H1 (cell line): ENCODE results near the gene KLHL29. TPM values are rescaled to one million over a fixed set of nuclear protein-coding genes. Genes with fewer than 3 reads are reported as not detected.

Experiments used
- CTCF ChIA-PET: fragments of 300-600 bp; sonication (Branson Sonifier 250); formaldehyde crosslinking; loops from one replicate; lab custom pipeline; 2021; ENCODE audit not compliant: partially characterized antibody; lab: Charles Lee
- POLR2A ChIA-PET: fragments of 300-600 bp; sonication (Branson Sonifier 250); formaldehyde crosslinking; loops from one replicate; lab custom pipeline; 2021; ENCODE audit warnings: inconsistent platforms; ENCODE audit not compliant: partially characterized antibody; lab: Charles Lee
- DNase-seq, 2 experiments: peaks; one replicate each; pipeline versions ENCODE4 v3.0.0 to v3.0.0-alpha.2; 2010 to 2022; ENCODE audit warnings: low spot score in 2 of 2, low read depth in 1 of 2, mixed read lengths in 1 of 2
- FAIRE-seq: peaks from 2 replicates; lab custom pipeline; 2011; peaks lifted over from hg19 to GRCh38; lab: Jason Lieb, UNC
- H2AFZ ChIP-seq: 2 replicates; pipeline ENCODE4 v1.8.1; 2012; ENCODE audit warnings: low read length, inconsistent platforms
- H2AK5ac ChIP-seq: 2 replicates; pipeline ENCODE4 v1.6.1; 2013; ENCODE audit warnings: low read depth, low read length
- H2BK120ac ChIP-seq: replicated peaks from 2 replicates; pipeline ENCODE3; 2013; ENCODE audit warnings: low read depth, low read length, inconsistent platforms
- H2BK12ac ChIP-seq: 2 replicates; pipeline ENCODE4 v1.6.1; 2013; ENCODE audit warnings: low read depth, low read length
- H2BK15ac ChIP-seq: 2 replicates; pipeline ENCODE4 v1.6.1; 2013; ENCODE audit warnings: low read length
- H2BK20ac ChIP-seq: 2 replicates; pipeline ENCODE4 v1.6.1; 2013; ENCODE audit warnings: low read length
- H2BK5ac ChIP-seq: 2 replicates; pipeline ENCODE4 v1.6.1; 2013; ENCODE audit warnings: low read depth, low read length
- H3K14ac ChIP-seq: 2 replicates; pipeline ENCODE4 v1.6.1; 2013; ENCODE audit warnings: inconsistent platforms; ENCODE audit not compliant: insufficient read length
- H3K18ac ChIP-seq: 2 replicates; pipeline ENCODE4 v1.6.1; 2013; ENCODE audit warnings: low read length; ENCODE audit errors: extremely low read depth
- H3K23ac ChIP-seq: 2 replicates; pipeline ENCODE4 v1.6.1; 2013; ENCODE audit warnings: inconsistent platforms; ENCODE audit not compliant: insufficient read length
- H3K23me2 ChIP-seq: 2 replicates; pipeline ENCODE4 v1.6.1; 2013; ENCODE audit warnings: low read depth, low read length
- H3K27ac ChIP-seq: 2 replicates; pipeline ENCODE4 v1.6.1; 2011; ENCODE audit warnings: low read depth, low read length, inconsistent platforms
- H3K27me3 ChIP-seq, 4 experiments: replicated peaks in 1 of 4; 1 replicate in 1 of 4; 2 replicates in 3 of 4; pipeline versions ENCODE4 v1.6.1 to v1.8.1; 2011 to 2013; ENCODE audit warnings: low read length in 3 of 4, mild to moderate bottlenecking in 3 of 4, inconsistent platforms in 2 of 4, mixed read lengths in 2 of 4, moderate library complexity in 1 of 4; ENCODE audit not compliant: control insufficient read depth in 3 of 4, insufficient read depth in 3 of 4; ENCODE audit errors: extremely low read depth in 1 of 4
- H3K36me3 ChIP-seq, 4 experiments: 2 replicates each; pipeline versions ENCODE4 v1.6.1 to v1.8.1; 2011 to 2013; ENCODE audit warnings: mild to moderate bottlenecking in 4 of 4, low read length in 3 of 4, moderate library complexity in 2 of 4, control low read depth in 1 of 4, inconsistent platforms in 1 of 4; ENCODE audit not compliant: insufficient read depth in 4 of 4, control insufficient read depth in 2 of 4
- H3K4ac ChIP-seq: replicated peaks from 2 replicates; pipeline ENCODE3; 2013; ENCODE audit warnings: low read length, low read depth, mixed read lengths, inconsistent platforms; ENCODE audit not compliant: insufficient read length
- H3K4me1 ChIP-seq, 4 experiments: replicated peaks in 1 of 4; 1 replicate in 1 of 4; 2 replicates in 3 of 4; pipeline versions ENCODE4 v1.6.1 to v1.8.1; 2011 to 2013; ENCODE audit warnings: low read length in 3 of 4, inconsistent platforms in 2 of 4, mixed read lengths in 1 of 4; ENCODE audit not compliant: insufficient read depth in 4 of 4, control insufficient read depth in 3 of 4
- H3K4me2 ChIP-seq, 2 experiments: 2 replicates each; pipeline versions ENCODE4 v1.6.1 to v1.8.1; 2011 to 2013; ENCODE audit warnings: low read depth in 2 of 2, low read length in 2 of 2, control low read depth in 1 of 2, inconsistent platforms in 1 of 2, mild to moderate bottlenecking in 1 of 2; ENCODE audit not compliant: insufficient read depth in 1 of 2
- H3K4me3 ChIP-seq, 4 experiments: fragments of 200-600, 300-600 bp in 1 of 4; sonication (generic), shearing (Covaris generic), sonication (Bioruptor Twin) in 1 of 4; 2 replicates each; pipeline versions ENCODE4 v1.5.1 to v1.8.1; 2011 to 2016; ENCODE audit warnings: low read length in 4 of 4, low read depth in 3 of 4, control low read depth in 2 of 4, inconsistent platforms in 2 of 4, mild to moderate bottlenecking in 2 of 4, mixed read lengths in 1 of 4, moderate library complexity in 1 of 4; ENCODE audit not compliant: insufficient read depth in 2 of 4; ENCODE audit errors: extremely low read depth in 1 of 4
- H3K56ac ChIP-seq: replicated peaks from 2 replicates; pipeline ENCODE3; 2013; ENCODE audit warnings: low read depth, mild to moderate bottlenecking, mixed read lengths, low read length, inconsistent platforms; ENCODE audit not compliant: insufficient read length
- H3K79me1 ChIP-seq: 2 replicates; pipeline ENCODE4 v1.6.1; 2013; ENCODE audit warnings: low read depth, low read length, control low read depth
- H3K79me2 ChIP-seq, 2 experiments: 2 replicates each; pipeline versions ENCODE4 v1.6.1 to v1.8.1; 2012 to 2013; ENCODE audit warnings: low read length in 2 of 2, mild to moderate bottlenecking in 2 of 2, inconsistent platforms in 1 of 2; ENCODE audit not compliant: insufficient read depth in 2 of 2, control insufficient read depth in 1 of 2
- H3K9ac ChIP-seq, 4 experiments: replicated peaks in 1 of 4; 1 replicate in 1 of 4; 2 replicates in 3 of 4; pipeline versions ENCODE4 v1.6.1 to v1.8.1; 2011 to 2013; ENCODE audit warnings: low read depth in 3 of 4, low read length in 3 of 4, control low read depth in 2 of 4, mild to moderate bottlenecking in 2 of 4, moderate library complexity in 2 of 4, inconsistent platforms in 1 of 4; ENCODE audit errors: extremely low read depth in 1 of 4
- H3K9me3 ChIP-seq, 2 experiments: 2 replicates each; pipeline versions ENCODE4 v1.6.1 to v1.8.1; 2012 to 2013; ENCODE audit warnings: mild to moderate bottlenecking in 2 of 2, moderate library complexity in 2 of 2, control low read depth in 1 of 2, inconsistent platforms in 1 of 2, low read depth in 1 of 2, low read length in 1 of 2, mixed read lengths in 1 of 2; ENCODE audit not compliant: insufficient read depth in 2 of 2
- H4K20me1 ChIP-seq, 2 experiments: replicated peaks in 1 of 2; 2 replicates each; pipeline versions ENCODE3 to v1.8.1; 2011 to 2013; ENCODE audit warnings: inconsistent platforms in 2 of 2, low read length in 2 of 2, mild to moderate bottlenecking in 1 of 2; ENCODE audit not compliant: insufficient read depth in 2 of 2, control insufficient read depth in 1 of 2
- H4K5ac ChIP-seq: 2 replicates; pipeline ENCODE4 v1.6.1; 2013; ENCODE audit warnings: low read length, low read depth, mixed read lengths, inconsistent platforms; ENCODE audit not compliant: insufficient read length
- H4K8ac ChIP-seq: 2 replicates; pipeline ENCODE4 v1.8.0; 2013; ENCODE audit warnings: mild to moderate bottlenecking, moderate library complexity, low read length, inconsistent platforms; ENCODE audit not compliant: insufficient read depth; ENCODE audit errors: extremely low read depth
- H4K91ac ChIP-seq: replicated peaks from 2 replicates; pipeline ENCODE3; 2013; ENCODE audit warnings: low read length, mixed read lengths, inconsistent platforms; ENCODE audit not compliant: insufficient read length
- CHD1 ChIP-seq: IDR thresholded peaks from 2 replicates; pipeline ENCODE4 v1.6.1; 2012; ENCODE audit warnings: low read depth, low read length, improper control_type of control experiment
- EP300 ChIP-seq, 2 experiments: IDR thresholded peaks; 1 replicate in 1 of 2; 2 replicates in 1 of 2; pipeline ENCODE4 v1.6.1; 2011 to 2012; ENCODE audit warnings: low read depth in 2 of 2, low read length in 2 of 2, mild to moderate bottlenecking in 2 of 2, borderline replicate concordance in 1 of 2, inconsistent platforms in 1 of 2, moderate library complexity in 1 of 2
- EZH2 ChIP-seq: fragments of 200-600 bp; sonication (generic); IDR thresholded peaks from 2 replicates; pipeline ENCODE4 v1.7.1; 2012; ENCODE audit warnings: low read depth, mild to moderate bottlenecking, moderate library complexity, low read length, inconsistent platforms; ENCODE audit not compliant: severe bottlenecking
- HDAC2 ChIP-seq, 2 experiments: fragments of 300-600 bp in 1 of 2; sonication (generic) in 1 of 2; IDR thresholded peaks; 2 replicates each; pipeline ENCODE4 v1.6.1; 2011 to 2012; ENCODE audit warnings: low read depth in 2 of 2, low read length in 2 of 2, mild to moderate bottlenecking in 2 of 2, moderate library complexity in 2 of 2, borderline replicate concordance in 1 of 2, inconsistent platforms in 1 of 2
- JUND ChIP-seq: IDR thresholded peaks from 2 replicates; pipeline ENCODE4 v1.6.1; 2011; ENCODE audit warnings: mild to moderate bottlenecking, improper control_type of control experiment, low read length
- PHF8 ChIP-seq: fragments of 200-600 bp; sonication (generic); conservative IDR thresholded peaks from 2 replicates; pipeline ENCODE4 v1.7.1; 2012; ENCODE audit warnings: low read depth, mild to moderate bottlenecking, inconsistent platforms, low read length, moderate library complexity
- RBBP5 ChIP-seq: IDR thresholded peaks from 2 replicates; pipeline ENCODE4 v1.7.1; 2012; ENCODE audit warnings: low read depth, mild to moderate bottlenecking, inconsistent platforms, low read length, moderate library complexity, borderline replicate concordance
- SIRT6 ChIP-seq: IDR thresholded peaks from one replicate; pipeline ENCODE4 v1.7.1; 2012; ENCODE audit warnings: low read length, inconsistent platforms
- SP2 ChIP-seq: IDR thresholded peaks from 2 replicates; pipeline ENCODE4 v1.6.1; 2012; ENCODE audit warnings: mild to moderate bottlenecking, low read length, inconsistent platforms
- SP4 ChIP-seq: IDR thresholded peaks from 2 replicates; pipeline ENCODE4 v1.6.1; 2012; ENCODE audit warnings: low read length, inconsistent platforms
- TAF7 ChIP-seq: optimal IDR thresholded peaks from 2 replicates; pipeline ENCODE3; 2011; ENCODE audit warnings: low read depth, mild to moderate bottlenecking, inconsistent platforms, low read length, moderate library complexity, borderline replicate concordance
- TEAD4 ChIP-seq: IDR thresholded peaks from 2 replicates; pipeline ENCODE4 v1.6.1; 2012; ENCODE audit warnings: low read depth, low read length, inconsistent platforms, mixed read lengths
- ZNF274 ChIP-seq: IDR thresholded peaks from 2 replicates; pipeline ENCODE4 v1.7.0; 2012; ENCODE audit warnings: low read length, borderline replicate concordance; ENCODE audit errors: extremely low read depth
- WGBS, 2 experiments: shearing (Covaris generic) in 1 of 2; methylation state at CpG; one replicate each; pipeline versions ENCODE4 v1.1.6 to v1.1.7; 2013 to 2015; ENCODE audit warnings: low lambda C conversion rate in 2 of 2, mixed read lengths in 2 of 2, inconsistent platforms in 1 of 2, low coverage in 1 of 2, missing lambda C conversion rate in 1 of 2; ENCODE audit not compliant: insufficient replicate concordance in 2 of 2, insufficient coverage in 1 of 2, insufficient read length in 1 of 2; ENCODE audit errors: extremely low coverage in 1 of 2, missing lambda C conversion rate in 1 of 2; 5-methylcytosine and 5-hydroxymethylcytosine counted together
- polyA plus RNA-seq, 7 experiments: library from polyadenylated mRNA; depleted of rRNA in 3 of 7; stranded (reverse) in 5 of 7; unstranded in 2 of 7; fragments of >200 nt in 5 of 7; fragments of 200-250 nt in 2 of 7; gene quantifications; 1 replicate in 5 of 7; 2 replicates in 1 of 7; 4 replicates in 1 of 7; pipeline versions ENCODE4 v1.2.1 to v1.2.3, GENCODE V29; 2011 to 2013; ENCODE audit warnings: missing spikeins in 2 of 7, mixed read lengths in 2 of 7
- total RNA-seq: library from RNA; stranded (reverse); fragmentation: NEBNext Ultra II Directional; extraction: Animal tissue kit (Norgen Biotek cat#: 25700); gene quantifications from 2 replicates; pipeline ENCODE4 v1.2.1, GENCODE V29; 2021

Gene KLHL29
- total and polyA plus RNA-seq, 2 of the 8 experiments (the other 6 are each of a cell fraction or from before 2014, with no cell fraction given) = 1.1 to 4.7 TPM

DNA sequence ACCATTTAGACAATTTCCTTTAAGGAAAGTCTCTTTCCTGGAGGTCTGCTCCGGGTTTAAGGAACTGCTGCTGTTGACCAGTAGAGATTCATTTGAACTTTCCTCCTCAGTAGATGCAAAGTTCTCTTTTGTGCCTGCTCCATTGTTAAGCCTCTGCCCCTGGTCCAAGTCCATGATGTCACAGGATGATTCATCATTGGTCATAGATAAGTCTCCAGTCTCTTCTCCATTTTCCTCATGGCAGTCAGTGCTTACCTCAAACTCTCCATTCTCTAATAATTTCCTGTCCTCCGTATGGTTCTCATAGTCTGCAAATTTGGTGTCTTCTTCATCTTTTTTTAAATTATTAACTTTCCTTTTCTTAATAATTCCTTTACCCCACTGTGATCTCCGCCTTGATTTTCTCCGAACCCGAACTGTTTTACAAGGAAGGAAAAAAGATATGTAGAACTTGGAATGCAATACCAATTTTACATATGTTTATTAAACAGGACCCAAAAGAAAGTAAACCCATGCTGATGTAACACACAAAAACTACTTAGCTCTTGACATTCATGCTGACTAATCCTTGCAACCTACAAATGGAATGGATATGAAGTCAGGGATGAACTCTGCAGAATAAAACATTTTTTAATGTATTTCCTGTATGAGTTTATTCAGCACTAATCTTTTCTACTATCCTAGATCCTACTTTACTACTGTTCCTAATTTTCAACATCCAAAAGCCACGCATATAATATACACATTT, 372.9 kb downstream of the KLHL29 start:
- Histone ChIP-seq H3K4me2 (no peak overlapping the region), H3K79me2 (no peaks in the 10 kb centered on the region), H2BK5ac (no peak overlapping the region), H3K14ac (no peak overlapping the region), H2AK5ac (no peak overlapping the region), H3K23ac (no peak overlapping the region), H3K9ac (no peak overlapping the region), H2BK20ac (no peak overlapping the region), H4K5ac (no peak overlapping the region), H3K9me3 (no peaks in the 10 kb centered on the region), H2BK12ac (no peak overlapping the region), H3K36me3 (peaks cover 0 to 16% (median 3%) of the 10 kb centered on the region in 4 experiments; a peak in 6 of 8 replicates), H3K18ac (no peak overlapping the region), H3K79me1 (no peaks in the 10 kb centered on the region), H2AFZ (no peak overlapping the region), H3K56ac (no peak overlapping the region), H3K4ac (no peak overlapping the region), H4K91ac (no peak overlapping the region), H3K4me3 (no peak overlapping the region), H3K27me3 (no peaks in the 10 kb centered on the region), H3K23me2 (no peaks in the 10 kb centered on the region), H3K27ac (no peak overlapping the region), H4K8ac (no peak overlapping the region), H2BK120ac (no peak overlapping the region), H4K20me1 (no peaks in the 10 kb centered on the region), H2BK15ac (no peak overlapping the region), H3K4me1 (no peaks in the 10 kb centered on the region)
- POLR2A ChIA-PET = no interaction called here
- 86 to 100% methylated on average over 2 to 6 of the region's 6 CpGs for WGBS, 2 experiments
- CTCF ChIA-PET = interaction anchor here (1.3 kb wide), 1 partner anchor 37 kb away, joined by 4 read pairs; no protein-coding TSS in a partner anchor
- FAIRE-seq = no peak
- DNase-seq = no peak
- TF ChIP-seq RBBP5 (no peak), CHD1 (no peak), JUND (no peak), TEAD4 (no peak), SP2 (no peak), PHF8 (no peak), ZNF274 (no peak), HDAC2 (IDR thresholded peaks at IDR 0.05; ENCODE audit: borderline replicate concordance in 1 of 2, low read depth in 2 of 2, low read length in 2 of 2) (no peak), SP4 (no peak), TAF7 (no peak), EZH2 (no peak), SIRT6 (no peak), EP300 (IDR thresholded peaks at IDR 0.05; ENCODE audit: borderline replicate concordance in 1 of 2, low read depth in 2 of 2, low read length in 2 of 2) (no peak)
